Astrocyte (in vitro differentiated cells and primary cell): ENCODE data around the gene JAZF1.

Experiments used
- CTCF ChIP-seq: IDR thresholded peaks from 2 replicates; pipeline ENCODE4 v1.5.1; 2011; ENCODE audit warnings: low read depth, mild to moderate bottlenecking, inconsistent platforms, low read length, moderate library complexity; ENCODE audit not compliant: insufficient read depth
- EZH2 ChIP-seq: IDR thresholded peaks from 2 replicates; pipeline ENCODE4 v1.6.1; 2012; ENCODE audit warnings: mild to moderate bottlenecking, low read length, inconsistent platforms; ENCODE audit not compliant: insufficient read depth

GRCh38 chr7:27955011-27955410 lies 225.6 kb downstream of the JAZF1 start:
- no peak for TF ChIP-seq EZH2
- no peak for TF ChIP-seq CTCF
